Hippocampal formation (tissue), 2 donors: Measurements from ENCODE around the gene GNG7.
"Not testable (repeated sequence)": the region's sequence is repeated elsewhere in the genome, so short reads cannot be mapped to it uniquely, and the experiment has no call there.

Experiments
- DNase-seq, 2 donors: peaks; one replicate each; lab custom pipeline; 2025; lab: John Stamatoyannopoulos, UW

Gene GNG7

DNA sequence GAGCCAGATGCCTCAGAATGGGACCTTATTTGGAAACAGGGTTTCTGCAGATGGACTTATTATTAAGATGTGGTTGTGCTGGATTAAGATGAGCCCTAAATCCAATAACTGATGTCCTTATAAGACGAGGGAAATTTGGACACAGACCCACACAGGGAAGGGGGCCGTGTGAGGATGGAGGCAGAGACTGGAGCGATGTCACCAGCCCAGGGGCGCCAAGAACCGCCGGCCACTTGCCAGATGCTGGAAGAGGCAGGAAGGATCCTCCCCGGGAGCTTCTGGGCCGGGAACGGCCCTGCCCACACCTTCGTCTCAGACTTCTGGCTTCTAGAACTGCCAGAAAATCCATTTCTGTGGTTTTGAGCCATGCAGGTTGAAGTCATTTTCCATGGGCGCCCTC is 26.6 kb downstream of the GNG7 start:
- DNase-seq = no peak

DNA sequence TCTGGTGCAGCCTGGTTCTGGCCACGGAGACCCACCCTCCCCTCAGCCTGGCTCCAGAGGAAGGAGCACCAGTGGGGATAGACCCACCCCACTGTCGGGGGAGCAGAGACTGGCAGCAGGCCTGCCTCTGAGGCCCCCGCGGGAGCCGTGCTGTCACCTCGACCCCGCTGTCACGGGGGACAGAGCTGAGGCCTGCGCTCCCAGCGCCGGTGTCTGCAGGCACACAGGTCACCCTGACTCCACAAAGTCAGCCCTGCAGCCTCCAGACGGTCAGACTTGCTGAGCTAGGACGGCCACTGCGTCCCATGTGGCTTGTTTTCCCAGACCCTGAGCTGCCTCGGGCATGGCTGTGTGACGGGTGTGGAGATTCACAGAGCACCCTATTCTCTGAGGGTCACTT is 32.3 kb downstream of the GNG7 start:
- no peak for DNase-seq

DNA sequence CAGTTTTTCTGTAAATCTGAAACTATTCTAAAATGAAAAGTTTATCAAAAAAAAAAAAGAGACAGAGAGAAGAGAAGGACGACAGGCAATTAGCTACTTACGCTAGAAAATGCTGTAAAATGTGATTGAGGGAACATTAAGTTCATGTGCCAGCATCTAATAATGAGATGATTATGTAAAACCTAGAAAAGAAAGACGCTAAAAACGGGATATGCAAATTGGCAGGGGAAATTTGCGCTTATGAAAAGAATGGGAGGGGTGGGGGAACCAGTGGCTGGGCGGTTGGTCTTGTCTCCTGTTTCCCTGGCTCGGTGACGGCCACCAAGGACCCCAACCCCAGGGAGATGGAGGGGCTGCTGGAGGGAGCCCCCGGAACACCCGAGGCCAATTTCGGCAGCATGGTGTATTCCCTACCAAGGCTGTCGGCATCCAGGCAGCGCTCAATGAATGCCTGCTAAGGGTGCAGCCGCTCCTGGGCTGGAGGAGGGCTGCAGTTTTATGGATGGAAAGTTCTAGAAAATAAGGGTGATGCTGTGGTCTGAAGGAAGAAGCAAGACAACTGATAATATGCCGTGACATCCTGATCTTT is 34.2 kb downstream of the GNG7 start:
- DNase-seq = peak in 1 of 2 donors; percentile 19

GRCh38 chr19:2667349-2667748 is 35.1 kb downstream of the GNG7 start:
- not testable (repeated sequence) for DNase-seq

- no peak for DNase-seq
These were observed 36.0 kb downstream of the GNG7 start for GRCh38 chr19:2666344-2666994.

- no peak for DNase-seq
These were observed 37.4 kb downstream of the GNG7 start for GRCh38 chr19:2665103-2665502.

DNA sequence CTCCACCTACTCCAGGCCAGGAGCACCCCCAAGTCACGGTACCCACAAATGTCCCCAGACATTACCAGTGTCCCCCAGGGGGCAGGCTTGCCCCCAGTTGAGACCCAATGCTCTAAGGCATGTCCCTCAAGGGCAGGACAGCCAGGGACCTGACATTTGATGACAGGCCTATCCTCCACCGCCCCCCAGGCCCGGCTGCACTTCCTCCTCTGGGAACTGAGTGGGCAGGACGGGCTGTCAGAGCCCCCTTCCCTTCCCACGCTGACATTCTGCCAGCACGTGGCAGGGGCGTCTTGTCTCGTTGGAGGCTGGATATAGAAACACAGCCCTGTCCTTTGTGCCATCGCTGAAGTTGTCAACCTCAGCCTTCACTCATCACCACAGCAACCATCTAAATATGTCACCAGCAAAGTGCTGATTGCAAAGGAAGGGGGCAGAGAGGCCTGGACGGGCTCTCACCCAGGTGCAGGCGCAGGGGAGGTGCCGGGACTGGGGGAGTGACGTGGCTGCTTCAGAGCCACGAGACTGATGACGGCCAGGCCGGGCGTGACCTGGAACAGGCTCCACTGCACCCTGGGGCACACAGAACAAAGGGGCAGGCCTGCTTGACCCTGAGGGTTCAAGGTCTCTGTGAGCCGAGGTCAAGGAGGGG is 38.4 kb downstream of the GNG7 start:
- peak; percentile 13 to 44 for DNase-seq

GRCh38 chr19:2661615-2662014 is 40.9 kb downstream of the GNG7 start:
- DNase-seq = no peak

DNA sequence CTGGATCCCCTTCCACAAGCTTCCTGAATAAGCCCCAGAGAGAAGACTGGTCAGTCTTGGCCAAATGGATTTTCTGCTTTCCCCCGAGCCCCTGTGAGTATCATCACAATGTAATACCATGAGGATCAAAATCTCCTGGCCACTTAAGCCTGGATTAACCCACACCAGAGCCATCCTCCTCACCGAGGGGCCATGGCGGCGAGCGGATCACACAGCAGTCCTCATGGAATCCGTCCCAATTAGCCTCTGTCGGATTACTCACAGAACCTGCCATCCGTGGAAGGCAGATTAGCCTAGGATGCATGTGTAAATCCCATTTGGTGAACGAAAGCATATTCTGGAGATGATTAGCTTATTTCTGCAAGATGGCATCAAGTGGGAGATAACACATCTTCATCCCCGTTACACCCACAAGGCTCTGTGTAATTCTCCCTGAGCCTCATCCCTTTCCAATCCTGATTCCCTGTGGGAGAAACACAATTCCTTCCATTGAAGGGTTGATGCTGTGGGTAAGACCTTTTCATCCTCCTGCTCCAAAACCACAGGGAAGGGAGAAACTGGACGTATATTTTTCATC is 42.5 kb downstream of the GNG7 start:
- DNase-seq = no peak

GRCh38 chr19:2656533-2656932 is 46.0 kb downstream of the GNG7 start:
- no peak for DNase-seq

DNA sequence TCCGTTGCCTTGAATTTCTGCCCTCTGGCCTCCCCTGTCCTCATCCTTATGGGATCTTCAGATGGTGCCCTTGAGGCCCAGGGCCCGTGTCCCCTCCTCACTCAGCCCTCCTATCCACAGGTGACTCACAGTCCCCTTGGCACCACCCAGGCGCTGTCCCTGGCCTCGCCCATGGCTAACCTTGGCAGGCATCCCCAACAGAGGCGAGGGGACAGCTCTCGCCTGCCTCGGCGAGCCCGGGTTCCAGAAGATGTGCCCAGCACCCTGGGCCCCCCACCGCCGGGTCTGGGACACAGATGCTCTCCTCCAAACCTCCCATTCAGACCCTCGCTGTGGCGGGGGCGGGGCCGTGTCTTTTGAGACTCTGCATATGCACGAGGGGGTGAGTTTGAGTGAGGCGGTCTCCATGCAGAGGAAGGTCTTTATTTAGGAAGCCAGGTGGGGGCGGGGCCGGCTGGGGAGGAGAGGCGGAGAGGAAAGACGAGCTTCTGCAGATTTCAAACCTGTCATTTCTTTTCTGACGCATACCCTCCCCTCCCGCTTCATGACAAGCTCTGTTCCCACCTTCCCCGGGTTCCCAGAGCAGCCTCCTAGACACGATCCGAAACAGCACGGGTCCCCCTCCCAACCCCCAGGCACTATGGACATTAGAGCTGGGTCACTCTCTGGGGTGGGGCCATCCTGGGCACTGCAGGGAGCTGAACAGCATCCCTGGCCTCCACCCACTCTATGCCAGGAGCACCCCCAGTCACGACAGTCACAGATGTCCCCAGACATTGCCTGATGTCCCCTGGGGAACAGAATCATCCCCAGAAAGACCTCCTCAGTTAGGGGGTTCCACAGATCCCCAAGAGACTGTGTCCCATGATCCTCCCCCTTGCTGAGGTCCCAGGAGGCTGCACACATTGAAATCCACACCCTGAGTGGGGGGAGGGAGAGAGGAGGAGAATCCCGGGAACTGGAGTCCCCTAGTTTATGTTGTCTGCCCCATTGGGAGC is 48.5 kb downstream of the GNG7 start:
- DNase-seq = no peak

DNA sequence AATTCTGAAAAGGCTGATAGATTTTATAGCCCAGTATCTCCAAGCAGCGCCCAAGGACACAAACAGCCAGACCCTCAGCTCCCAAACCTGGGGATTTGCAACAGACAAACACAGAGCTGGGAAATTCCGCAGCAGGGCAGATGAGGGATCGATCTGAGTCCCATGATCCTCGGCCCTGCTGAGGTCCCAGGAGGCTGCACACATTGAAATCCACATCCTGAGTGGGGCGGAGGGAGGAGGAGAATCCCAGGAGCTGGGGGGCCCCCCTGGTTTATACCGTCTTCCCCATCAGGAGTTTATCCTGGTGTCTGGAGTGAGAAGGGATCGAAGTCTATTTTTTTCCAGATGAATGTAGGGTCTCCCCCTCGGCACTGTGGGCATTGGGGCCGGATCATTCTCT is 49.3 kb downstream of the GNG7 start:
- no peak for DNase-seq

DNA sequence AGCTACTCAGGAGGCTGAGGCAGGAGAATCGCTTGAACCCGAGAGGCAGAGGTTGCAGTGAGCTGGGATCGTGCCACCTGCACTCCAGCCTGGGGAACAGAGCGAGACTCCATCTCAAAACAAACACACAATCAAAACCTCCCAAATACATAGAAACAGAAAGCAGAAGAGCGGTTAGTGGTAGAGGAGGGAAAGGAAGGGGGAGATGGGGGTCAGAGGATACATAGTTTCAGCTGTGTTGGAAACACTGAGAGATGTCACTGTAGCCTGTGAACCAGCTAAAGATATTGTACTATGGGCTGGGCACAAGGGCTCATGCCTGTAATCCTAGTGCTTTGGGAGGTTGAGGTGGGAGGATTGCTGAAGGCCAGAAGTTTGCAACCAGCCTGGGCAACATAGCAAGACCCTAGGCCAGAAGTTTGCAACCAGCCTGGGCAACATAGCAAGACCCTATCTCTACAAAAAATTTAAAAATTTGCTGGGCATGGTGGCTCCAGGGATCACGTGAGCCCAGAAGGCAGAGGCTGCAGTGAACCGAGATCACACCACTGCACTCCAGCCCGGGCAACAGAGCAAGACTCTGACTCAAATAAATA is 49.9 kb downstream of the GNG7 start:
- DNase-seq = no peak

DNA sequence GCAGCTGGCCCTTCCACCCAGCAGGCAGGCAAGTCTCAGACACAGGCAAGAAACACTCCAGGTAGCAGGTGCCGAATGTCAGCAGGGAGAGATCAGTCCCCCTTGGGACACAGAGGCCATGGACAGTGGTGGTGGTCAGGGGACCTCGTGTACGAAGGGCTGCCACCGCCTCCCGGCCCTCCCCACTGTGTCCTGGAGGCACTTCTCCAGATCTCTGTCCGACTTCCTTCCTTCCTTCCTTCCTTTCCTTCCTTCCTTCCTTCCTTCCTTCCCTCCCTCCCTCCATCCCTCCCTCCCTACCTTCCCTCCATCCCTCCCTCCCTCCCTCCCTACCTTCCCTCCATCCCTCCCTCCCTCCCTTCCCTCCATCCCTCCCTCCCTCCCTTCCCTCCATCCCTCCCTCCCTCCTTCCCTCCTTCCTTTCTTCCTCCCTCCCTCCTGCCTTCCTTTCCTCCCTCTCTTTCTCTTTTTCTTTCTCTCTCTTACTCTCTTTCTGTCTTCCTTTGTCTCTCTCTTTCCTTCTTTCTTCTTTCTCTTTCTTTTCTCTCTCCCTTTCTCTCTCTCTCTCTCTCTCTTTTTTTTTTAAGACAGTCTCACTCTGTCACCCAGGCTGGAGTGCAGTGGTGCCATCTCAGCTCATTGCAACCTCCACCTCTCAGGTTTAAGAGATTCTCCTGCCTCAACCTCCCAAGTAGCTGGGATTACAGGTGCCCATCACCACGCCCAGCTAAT is 51.3 kb downstream of the GNG7 start:
- DNase-seq = not testable (repeated sequence)

- DNase-seq = no peak
These were observed 52.0 kb downstream of the GNG7 start for GRCh38 chr19:2650515-2650914.

- DNase-seq = peak; percentile 71 to 80
These were observed 54.0 kb downstream of the GNG7 start for GRCh38 chr19:2648528-2648937.

GRCh38 chr19:2648099-2648498 is 54.4 kb downstream of the GNG7 start:
- DNase-seq = no peak

- DNase-seq = no peak
These were observed 55.5 kb downstream of the GNG7 start for GRCh38 chr19:2646866-2647535.

GRCh38 chr19:2645826-2646225 is 56.7 kb downstream of the GNG7 start:
- DNase-seq = no peak

DNA sequence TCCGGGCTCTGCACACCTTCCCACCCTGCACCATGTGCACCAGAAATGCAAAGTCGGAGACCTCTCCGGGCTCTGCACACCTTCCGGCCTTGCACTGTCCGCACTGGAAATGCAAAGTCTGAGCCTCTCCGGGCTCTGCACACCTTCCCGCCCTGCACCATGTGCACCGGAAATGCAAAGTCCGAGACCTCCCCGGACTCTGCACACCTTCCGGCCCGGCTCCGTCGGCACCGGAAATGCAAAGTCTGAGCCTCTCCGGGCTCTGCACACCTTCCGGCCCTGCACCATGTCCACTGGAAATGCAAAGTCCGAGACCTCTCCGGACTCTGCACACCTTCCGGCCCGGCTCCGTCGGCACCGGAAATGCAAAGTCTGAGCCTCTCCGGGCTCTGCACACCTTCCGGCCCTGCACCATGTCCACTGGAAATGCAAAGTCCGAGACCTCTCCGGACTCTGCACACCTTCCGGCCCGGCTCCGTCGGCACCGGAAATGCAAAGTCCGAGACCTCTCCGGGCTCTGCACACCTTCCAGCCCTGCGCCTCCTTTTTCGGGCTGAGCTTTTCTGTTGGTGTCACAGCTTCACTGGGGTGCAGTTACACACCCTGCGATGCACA is 59.3 kb downstream of the GNG7 start:
- DNase-seq = not testable (repeated sequence)
